Upper lobe of left lung (tissue), 4 donors: ENCODE results near the gene FOXN1.

Experiments
- CTCF ChIP-seq, 6 experiments: fragments of 450-650 bp in 4 of 6; fragments of 200-600 bp in 2 of 6; sonication (generic) in 2 of 6; IDR thresholded peaks; one replicate each; pipeline ENCODE4 v1.5.1; 2016 to 2019; ENCODE audit warnings: antibody characterized with exemption in 6 of 6
- POLR2AphosphoS5 ChIP-seq, 2 donors: sonication (generic); formaldehyde crosslinking; IDR thresholded peaks; one replicate each; pipeline ENCODE4 v1.5.1; 2017; ENCODE audit warnings: antibody characterized with exemption in 2 of 2

- TF ChIP-seq POLR2AphosphoS5 (IDR thresholded peaks at IDR 0.05) (no peak), CTCF (IDR thresholded peaks at IDR 0.05) (no peak)
Observed at GRCh38 chr17:28585851-28586250, 79.7 kb downstream of the FOXN1 start.
